Activated CD8-positive, alpha-beta memory T cell treated with anti-CD3 and anti-CD28 coated beads, Interleukin-2, amount 50 U/mL, for 1 hour (primary cell): ENCODE results near the gene CTSA.
"Not testable (repeated sequence)": the region's sequence is repeated elsewhere in the genome, so short reads cannot be mapped to it uniquely, and the experiment has no call there.

Experiments used
- DNase-seq: peaks from one replicate; pipeline ENCODE4 v3.0.0-alpha.2; 2020; ENCODE audit errors: extremely low read depth

Gene CTSA

GRCh38 chr20:45866454-45866853, 24.7 kb upstream of the CTSA start:
- no peak for DNase-seq

- no peak for DNase-seq
Measured at GRCh38 chr20:45867136-45867818, 23.9 kb upstream of the CTSA start.

DNA sequence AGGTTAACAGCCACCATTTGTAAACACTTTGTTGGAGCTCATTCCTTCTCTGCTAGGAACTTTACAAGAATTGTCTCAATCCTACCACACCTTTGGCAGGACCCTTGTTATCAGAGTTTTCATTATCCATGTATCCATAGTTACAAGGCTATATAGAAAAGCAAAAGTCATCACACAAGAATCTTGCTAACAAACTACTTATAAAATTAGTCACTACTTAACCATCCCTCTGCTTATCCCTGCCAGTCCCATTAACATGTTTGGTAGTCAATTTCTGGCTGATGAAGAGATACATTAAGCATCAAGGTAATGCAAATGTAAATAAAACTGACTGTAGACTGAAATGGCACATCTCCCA, 23.3 kb upstream of the CTSA start:
- no peak for DNase-seq

DNA sequence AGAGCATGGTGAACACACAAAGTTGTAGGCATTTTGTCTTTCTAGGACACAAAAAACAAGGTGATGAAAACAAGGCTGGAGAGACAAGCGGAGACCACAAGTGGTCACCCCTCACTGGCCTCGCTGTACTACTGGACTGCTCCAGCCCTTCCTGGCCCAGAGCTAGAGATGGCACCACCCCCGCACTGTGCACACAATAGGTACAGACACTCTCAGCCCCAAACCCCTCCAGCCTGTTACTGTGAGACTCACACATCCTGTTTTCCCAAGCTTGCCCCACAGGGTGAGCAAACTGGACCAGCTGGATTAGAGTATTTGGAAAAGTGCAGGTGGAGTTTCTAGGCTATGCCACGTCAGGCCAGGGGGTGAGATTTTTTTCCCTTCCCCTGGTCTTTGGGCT, 18.5 kb upstream of the CTSA start:
- DNase-seq = no peak

- no peak for DNase-seq
Measured at GRCh38 chr20:45873409-45874103, 17.6 kb upstream of the CTSA start.

DNA sequence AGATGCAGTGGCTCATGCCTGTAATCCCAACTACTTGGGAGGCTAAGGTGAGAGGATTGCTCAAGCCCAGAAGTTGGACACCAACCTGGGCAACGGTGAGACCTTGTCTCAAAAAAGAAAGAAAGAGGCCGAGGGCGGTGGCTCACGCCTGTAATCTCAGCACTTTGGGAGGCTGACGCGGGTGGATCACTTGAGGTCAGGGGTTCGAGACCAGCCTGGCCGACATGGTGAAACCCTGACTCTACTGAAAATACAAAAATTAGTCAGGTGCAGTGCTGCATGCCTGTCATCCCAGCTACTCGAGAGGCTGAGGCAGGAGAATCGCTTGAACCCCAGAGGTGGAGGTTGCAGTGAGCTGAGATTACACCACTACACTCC, 17.0 kb upstream of the CTSA start:
- DNase-seq = not testable (repeated sequence)

DNA sequence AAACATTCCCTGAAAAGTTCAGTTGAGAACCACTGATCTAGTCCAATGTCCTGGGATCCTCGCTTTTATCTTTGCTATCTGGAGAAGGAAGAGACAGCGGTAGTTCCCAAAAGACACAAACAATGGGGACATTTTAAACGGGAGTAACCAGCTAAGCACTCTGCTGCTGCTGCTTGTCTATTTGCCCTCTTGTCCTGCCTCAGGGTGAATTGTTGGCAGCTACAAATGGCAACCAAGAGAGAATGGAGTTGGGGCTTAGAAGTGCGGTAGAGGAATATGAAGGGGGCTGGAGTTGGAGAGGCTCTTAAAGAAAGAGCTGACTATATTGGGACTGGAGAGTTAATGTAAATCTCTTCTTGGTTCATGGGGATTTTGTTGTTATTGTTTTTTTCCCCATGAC, 16.6 kb upstream of the CTSA start:
- DNase-seq = no peak

DNA sequence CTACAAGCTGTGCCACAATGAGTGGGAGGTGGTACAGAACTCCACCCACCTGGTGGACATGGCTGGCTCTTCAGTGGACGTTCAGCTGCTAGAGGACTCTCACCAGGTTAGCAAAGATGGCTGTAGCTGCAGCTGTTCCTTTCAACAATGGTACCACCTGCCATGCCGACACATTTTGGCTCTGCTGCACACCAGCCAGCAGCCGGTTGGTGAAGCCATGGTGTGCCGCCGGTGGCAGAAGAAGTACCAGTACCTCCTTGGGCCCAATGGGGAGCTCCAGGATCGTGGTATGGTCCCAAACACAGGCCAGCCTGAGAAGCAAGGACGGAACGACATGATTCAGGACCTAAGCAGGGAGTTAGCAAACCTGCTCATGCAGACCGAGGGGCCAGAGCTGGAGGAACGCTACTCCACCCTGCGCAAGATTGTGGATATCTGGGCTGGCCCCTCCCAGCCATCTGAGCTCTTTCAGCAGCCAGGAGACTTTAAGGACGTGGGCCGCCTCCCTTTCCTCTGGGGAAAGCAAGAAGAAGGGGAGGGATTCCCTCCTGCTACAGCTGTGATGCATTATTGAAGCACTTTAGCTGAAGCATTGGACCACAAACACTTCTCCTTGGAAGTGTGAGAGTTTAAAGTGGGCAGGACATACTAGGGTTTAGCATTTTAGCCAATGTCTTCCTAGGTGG, 12.9 kb upstream of the CTSA start:
- DNase-seq = no peak

- DNase-seq = peak; percentile 92
Measured at GRCh38 chr20:45880988-45881788, 9.9 kb upstream of the CTSA start, which contains the start of gene ZSWIM1. ZSWIM1 (plus strand) TSS chr20:45881227; CDS start chr20:45882593, 1,366 bp downstream.

GRCh38 chr20:45882469-45883099, 8.6 kb upstream of the CTSA start:
- DNase-seq = no peak

DNA sequence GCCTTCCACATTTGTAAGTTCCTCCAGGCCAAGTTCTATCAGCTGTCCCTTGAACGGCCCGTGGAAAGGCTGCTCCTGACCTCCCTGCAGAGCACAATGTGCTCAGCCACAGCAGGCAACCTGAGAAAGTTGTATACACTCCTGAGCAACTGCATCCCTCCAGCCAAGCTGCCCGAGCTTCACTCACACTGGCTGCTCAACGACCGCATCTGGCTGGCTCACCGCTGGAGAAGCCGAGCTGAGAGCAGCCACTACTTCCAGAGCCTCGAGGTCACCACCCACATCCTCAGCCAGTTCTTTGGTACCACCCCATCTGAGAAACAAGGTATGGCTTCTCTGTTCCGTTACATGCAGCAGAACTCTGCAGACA, 8.1 kb upstream of the CTSA start:
- DNase-seq = no peak

DNA sequence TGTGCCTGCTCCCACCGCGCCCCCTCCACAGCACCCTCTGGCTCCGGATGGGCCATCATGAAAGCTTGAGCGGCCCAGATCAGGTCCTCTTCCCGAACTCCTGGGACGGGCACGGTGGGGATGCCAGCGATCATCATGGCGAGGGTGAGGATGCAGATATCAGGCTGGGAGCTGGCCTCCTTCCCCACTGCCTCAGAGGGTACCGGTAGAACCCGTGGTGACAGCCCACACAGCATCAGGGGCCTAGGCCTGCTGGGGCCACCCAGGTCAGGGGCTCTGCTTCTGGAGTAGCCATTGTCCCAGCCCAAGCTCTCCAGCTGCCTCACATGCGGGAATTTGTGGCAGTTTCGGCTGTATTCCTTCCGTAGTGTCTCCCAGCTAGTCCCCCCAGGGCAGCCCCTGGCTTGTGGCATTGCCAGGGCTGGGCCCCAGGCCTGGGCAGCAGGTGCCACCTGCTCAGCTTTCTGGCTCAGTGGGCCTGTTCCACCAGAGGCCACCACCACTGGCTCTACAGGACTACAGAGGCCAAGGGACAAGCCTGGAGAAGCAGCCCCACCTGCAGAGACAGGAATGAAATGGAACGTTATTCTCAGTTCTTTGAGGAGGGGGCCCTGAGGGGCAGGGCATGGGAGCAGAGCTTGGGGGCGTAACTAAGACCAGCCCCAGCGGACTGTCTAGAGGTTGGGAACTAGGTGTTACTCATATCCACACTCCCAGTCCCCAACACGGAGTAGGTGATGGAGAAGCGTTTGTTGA, 4.4 kb upstream of the CTSA start:
- no peak for DNase-seq

DNA sequence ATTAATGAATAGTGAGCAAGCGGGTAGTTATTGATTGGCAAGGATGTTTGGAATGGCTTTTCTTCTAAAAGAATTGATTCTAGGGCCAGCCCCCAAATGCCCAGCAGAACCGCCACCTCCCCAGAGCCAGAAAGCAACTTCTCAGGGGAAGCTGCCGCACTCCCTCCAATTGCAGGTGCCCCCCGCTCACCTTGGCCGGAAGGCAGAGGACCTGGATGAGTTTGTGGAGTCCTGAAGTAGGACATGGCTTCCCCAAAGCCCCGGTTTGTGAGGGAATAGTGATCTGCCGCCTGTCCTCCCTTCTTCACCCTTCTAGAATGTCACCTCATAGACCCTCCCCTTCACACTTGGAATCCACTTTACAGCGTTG, 3.8 kb upstream of the CTSA start, which contains the start of gene SPATA25:
TSS of gene SPATA25 (minus strand) at position 277 of the 370 bp plus-strand sequence. CDS start at position 245, 32 bp downstream.
- DNase-seq = no peak

DNA sequence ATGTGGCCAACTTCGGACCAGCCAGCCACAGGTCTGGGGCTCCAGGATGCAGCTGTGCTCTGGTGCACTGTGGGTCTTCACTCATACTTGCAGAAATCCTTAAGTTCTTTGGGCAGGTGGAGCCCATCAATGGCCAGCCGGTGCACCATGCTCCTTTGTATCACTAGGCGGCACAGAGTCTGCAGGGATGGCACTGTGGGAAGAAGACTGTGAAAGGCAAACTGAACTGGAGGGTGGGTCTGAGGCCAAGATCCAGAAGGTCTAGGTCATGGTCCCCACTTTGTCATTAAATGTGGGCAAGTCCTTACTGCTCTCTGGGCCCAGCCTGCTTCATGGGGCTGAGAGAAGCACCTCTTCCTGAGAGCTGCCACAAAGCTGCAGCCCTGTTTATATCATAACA, 2.5 kb upstream of the CTSA start:
- DNase-seq = no peak

DNA sequence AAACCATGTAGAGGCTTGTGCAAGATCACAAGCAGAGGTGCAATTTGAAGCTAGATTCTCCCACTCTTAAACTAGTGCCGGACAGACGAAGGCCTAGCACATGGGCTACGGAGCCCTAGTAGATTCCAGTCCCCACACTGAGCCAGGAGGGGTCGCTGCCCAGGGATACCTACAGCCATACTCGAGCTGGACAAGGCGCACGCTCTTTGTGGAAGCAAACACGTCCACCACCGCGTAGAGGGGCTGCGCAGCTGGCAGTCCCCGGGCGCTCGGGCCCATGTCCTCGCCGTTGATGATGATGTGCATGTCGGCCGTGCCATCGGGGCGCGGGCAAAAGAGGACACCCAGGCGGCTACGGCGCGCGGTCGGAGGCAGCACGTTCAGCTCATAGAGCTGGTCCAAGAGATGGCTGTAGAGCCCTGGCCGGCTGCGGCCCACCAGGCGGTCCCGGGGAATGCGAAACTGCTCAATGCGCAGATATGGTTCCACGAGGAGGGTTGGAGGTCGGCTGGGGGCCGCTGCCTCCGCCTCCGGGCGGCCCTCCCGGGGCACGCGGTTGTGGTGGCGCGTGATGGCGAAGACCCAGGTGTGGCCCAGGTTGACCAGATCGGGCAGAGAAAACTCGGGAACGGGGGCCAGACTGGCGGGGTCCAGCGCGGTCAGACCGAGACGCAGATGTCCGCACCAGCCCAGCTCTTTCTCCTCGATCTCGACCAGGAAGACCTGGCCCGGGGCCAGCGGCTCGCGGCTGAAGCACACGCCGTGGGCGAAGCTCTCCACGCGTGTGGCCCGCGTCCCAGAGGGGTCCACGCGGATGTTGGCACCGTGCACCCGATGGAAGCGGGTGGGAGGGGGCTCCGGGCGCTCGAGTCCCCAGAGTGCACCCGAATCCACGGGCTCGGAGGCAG, 804 bp upstream of the CTSA start:
- no peak for DNase-seq

GRCh38 chr20:45892049-45892825, 1.1 kb downstream of the CTSA start:
- DNase-seq = no peak

- DNase-seq = no peak
Measured at GRCh38 chr20:45892828-45893500, 1.8 kb downstream of the CTSA start.

GRCh38 chr20:45893831-45894230, 2.7 kb downstream of the CTSA start:
- DNase-seq = no peak

GRCh38 chr20:45894797-45895196, 3.7 kb downstream of the CTSA start:
- DNase-seq = no peak
